NCI-H146 treated with DMSO at 0.1 percent for 48 hours (cell line): ENCODE results near the gene VTA1.
"Not testable (repeated sequence)": the region's sequence is repeated elsewhere in the genome, so short reads cannot be mapped to it uniquely, and the experiment has no call there.

Experiments
- DNase-seq: peaks from one replicate; lab custom pipeline; 2025; ENCODE audit not compliant: unreplicated experiment; lab: John Stamatoyannopoulos, UW

VTA1 gene

DNA sequence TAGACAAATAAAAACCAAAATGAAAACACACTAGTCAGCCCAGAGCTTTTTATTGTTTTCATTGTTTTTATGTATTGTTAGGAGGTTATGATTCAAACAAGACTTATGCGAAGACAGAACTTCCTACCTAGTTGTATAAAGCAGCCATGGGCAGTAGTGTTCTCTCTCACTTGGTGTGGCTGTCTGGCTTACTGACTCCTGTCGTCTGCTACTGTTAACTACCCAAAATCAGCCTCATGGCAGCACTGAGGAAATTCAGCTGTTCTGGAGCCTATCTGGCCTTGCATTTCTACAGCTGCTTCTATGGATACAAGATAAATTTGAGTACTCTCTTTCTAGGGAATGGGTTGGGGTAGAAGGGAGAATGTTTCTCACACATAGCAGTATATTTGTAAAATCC lies 20.4 kb downstream of the VTA1 start:
- no peak for DNase-seq

DNA sequence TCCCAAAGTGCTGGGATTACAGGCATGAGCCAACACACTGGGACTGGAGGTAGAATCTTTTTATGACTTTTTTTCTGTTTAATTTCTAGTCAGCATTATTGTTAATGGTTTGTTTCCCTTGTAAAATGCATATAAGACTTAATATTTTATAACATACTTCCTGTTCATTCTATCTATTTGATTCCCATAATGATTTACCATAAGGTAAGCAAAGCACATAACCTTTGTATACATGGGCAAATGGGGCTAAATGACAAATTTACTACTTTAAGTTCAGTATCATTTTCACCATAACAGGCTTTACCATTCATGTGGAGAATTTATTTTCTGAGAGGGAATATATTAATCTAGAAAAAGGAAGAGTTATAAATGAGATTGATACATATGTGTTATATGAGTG lies 24.3 kb downstream of the VTA1 start:
- no peak for DNase-seq

DNA sequence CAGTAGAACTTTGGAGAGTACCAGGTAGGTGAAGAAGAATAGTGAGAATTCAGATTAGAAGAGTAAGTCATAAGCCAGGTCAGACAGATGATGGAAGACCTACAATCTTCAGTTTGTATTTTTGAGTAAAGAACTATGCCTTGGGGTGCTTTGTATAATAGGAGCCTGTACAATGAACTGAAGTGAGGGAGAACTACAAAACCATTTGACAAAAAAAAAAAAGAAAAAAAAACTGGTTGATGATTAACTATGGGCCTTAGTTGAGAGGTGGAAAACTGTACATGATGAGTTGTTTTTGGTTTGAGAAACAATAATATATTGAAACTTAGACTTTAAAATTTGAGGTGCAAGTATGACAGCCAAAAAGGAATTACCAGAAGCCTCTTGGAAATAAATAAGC lies 25.7 kb downstream of the VTA1 start:
- no peak for DNase-seq

DNA sequence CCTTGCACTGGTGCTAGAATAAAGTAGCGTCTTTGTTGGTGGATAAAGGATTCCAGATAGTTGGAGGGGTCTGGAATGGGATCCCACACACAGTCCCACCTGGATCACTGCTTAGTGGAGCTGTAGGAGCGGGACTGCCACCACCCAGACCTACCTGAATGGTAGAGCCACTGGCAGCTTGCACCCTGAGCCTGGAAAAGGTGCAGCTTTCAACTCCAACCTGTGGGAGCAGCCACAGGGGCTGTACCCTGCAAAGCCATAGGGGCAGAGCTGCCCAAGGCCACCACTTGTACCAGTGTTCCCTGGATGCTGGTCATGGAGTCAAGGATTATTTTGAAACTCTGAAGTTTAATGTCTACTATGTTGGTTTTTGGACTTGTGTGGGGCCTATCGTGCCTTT lies 26.9 kb downstream of the VTA1 start:
- DNase-seq, result no peak

DNA sequence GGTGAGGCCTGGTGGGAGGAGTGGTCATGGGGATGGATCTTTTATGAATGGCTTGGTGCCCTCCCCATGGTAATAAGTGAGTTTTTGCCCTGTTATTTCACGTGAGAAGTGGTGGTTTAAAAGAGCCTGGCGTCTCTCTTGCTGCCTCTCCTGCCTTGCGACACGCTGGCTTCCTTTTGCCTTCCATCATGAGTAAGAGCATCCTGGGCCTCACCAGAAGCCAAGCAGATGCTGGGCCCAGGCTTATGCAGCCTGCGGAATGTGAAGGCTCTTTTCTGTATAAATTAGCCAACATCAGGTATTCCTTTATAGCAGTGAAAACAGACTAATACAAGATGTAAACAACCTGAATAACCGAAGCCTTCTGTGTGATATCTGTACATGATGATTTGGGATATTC lies 27.6 kb downstream of the VTA1 start:
- DNase-seq, result no peak

DNA sequence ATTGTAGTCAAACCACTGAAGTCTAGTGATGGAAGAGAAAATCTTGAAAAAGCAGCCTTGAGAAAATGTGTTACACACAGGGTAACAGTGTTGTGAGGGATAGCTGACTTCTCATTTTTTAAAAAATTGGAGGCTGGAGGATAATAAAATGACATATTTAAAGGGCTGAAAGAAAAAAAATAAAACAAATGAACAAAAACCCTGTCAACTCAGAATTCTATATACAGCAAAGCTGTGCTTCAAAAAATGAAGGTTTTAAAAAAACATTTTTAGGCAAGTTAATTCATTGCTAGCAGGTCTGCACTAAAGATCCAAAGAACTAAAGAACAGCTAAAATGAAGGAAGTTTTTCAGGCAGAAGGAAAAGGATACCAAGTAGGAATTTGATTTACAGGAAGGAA lies 31.1 kb downstream of the VTA1 start:
- DNase-seq, result no peak

DNA sequence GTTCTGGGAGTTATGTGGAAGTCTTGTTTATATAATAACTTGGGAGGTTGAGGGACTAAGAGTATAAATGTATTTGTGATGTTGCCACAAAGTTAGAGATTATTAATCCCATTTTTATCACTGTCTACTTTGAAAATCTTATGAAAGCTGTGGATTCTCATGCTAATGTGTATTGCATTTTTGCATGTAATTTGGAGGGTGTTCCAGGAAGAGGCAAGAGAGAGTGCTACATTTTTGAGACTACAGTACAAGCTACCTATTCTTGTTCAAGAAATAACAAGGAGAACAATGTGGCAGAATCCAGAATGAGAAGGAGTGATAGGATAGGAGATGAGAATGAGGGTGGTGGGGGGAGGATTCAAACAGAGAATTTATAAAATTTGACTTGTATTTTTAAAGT lies 34.9 kb downstream of the VTA1 start:
- DNase-seq, result no peak

DNA sequence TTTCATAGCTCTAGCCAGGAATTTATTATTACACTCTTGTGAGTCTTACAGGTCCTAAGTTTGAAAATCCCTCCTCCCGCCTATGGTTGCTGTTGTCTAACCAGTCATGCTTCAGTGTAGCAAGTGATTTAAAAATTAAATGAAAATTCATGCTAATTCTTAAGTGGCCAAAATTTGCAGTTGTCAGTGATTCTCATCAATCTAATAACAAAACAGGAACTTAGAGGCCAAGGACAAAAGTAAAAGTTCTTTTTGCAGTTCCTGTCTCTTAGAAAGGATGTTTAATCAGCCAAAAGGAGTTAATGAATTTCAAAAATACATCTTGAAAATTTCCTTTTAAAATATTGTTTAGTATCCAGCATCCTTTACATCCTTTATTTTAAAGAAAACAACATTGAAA lies 36.3 kb downstream of the VTA1 start:
- no peak for DNase-seq

DNA sequence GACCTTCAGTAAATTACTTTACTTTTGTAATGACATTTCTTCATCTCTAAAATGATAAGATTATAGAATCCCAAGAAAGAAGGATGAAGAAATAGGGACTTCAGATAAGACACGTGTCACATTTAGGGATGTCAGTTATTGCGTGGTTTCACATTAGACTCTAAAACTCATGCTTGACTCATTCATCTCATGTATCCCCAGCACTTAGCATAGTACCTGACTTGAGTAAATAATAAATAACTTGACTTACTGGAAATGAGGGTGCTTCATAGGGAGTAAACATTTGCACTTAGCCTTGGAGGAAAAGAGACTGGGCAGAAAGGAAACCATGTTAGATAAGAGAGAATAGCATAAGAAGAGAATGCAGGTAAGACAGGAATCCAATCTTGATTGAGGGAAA lies 37.2 kb downstream of the VTA1 start:
- DNase-seq, result no peak

DNA sequence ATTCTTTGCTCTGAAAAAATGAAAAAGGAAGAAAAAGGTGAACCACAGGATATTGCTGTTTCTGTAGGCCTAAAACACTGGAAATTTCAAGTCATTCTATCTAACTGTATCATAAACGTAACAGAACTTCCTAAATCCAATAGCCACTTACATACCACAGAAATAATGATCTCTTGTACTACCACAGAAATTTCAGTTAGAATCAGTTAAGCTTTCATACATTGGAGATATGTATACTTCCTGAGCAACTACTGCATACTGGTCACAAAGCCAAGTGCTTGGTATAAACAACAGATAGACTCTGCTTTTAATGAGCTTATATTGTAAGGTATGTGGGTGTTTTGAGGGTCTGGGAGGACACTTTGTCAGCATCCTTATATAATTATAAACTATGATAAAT lies 38.6 kb downstream of the VTA1 start:
- DNase-seq, result no peak

DNA sequence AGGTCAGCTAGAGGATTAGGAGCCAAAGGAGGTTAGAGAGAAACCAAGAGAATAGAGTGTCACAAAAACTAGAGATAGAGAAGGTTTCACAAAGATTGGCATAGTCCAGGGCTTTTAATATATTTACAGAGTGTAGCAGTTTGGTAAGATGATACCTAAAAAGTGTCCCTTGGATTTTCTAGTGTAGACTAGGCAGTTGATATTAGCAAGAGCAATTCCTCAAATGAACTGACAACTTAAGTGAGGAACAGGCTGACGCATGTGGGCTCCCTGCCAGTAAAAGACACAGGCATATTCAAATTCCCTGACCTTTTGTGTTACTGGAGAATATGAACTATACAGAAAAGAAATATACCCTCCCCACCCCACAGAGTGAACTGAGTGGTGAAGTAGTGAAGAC lies 40.1 kb downstream of the VTA1 start:
- DNase-seq, result peak; percentile 56

DNA sequence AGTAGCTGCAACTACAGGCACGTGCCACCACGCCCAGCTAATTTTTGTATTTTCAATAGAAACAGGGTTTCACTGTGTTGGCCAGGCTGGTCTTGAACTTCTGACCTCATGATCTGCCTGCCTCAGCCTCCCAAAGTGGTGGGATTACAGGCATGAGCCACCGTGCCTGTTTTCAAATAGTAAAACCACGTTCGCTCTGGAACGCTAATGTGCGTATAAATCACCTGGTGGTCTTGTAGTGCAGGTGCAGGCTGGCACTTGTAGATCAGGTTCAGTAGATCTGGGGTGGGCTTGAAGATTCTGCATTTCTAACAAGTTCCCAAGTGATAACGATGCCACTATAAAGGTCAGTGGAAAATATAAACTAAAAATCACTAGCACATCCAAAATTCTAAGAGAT lies 41.3 kb downstream of the VTA1 start:
- not testable (repeated sequence) for DNase-seq

DNA sequence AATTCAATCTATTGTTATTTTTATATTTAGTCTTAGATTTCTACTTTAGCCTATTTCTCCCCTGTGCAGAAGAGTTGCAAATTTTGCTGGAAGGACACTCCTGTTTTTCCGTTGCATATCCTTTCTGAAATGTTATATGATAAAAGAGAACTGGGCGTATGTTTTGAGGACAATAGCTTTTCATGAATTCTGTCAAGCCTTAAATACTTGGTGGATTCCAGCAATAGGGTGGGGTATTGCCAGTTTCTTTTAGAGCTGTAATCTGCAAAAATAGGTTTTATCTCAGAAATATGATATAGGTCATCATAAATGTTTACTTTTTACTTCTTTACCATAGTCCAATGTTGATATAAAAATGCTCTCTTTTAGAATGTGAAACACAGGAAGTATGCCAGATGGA lies 42.0 kb downstream of the VTA1 start:
- no peak for DNase-seq

DNA sequence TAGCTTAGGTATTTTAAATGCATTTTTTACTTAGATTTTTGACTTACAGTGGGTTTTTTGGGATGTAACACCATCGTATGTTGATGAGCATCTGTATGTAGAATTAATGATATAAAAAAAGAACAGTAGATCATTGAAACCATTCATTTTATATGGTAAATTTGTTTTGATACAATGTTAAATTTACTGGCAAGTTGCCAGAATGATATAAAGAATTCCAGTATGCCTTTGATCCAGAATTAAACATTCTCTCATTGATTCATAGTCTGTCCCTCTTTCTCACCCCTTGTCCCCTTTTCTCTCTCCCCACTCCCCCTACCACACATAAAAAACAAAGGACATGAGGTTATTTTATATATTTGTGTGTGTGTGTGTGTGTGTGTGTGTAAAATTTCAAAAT lies 45.3 kb downstream of the VTA1 start:
- no peak for DNase-seq

DNA sequence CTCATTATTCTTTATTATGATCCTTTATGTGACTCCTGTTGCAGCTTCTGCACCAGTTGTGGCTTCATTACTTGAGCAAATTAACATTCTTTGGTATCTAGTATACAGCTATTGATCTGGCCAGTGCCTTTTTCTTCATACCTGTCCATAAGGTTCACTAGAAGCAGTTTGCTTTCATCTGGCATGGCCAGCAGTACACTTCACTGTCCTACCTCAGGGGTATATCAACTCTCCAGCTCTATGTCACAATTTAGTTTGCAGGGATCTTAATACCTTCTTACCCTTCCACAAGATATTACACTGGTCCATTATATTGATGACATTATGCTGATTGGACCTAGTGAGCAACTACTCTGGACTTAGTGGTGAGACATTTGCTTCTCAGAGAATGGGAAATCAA lies 46.6 kb downstream of the VTA1 start:
- DNase-seq, result no peak

DNA sequence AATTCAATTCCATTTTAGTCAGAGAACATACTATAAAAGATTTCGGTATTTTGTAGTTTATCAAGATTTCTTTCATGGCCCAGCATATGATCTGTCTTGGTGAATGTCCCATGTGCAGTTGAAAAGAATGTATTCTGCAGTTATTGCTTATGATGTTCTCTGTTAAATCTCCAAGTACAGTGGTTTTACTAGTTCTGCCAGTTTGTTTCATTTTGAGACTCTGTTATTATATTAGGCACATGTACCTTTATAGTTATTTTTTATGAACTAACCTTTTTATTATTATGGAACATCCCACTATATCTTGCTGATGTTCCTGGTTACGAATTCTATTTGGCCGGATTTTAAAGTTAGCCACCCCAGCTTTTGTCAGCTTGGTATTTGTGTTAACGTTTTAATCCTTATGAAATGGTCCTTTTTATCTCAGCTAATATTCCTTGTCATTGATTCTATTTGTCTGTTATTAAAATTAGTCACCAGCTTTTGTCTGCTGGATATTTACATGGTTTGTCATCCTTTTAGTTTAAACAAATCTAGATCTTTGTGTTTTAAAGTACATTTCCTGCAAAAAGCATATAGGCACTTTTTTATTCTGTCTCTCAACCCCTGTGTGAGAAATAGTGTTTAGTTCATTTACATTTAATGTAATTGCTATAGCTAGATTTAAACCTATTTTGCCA lies 48.9 kb downstream of the VTA1 start:
- no peak for DNase-seq

DNA sequence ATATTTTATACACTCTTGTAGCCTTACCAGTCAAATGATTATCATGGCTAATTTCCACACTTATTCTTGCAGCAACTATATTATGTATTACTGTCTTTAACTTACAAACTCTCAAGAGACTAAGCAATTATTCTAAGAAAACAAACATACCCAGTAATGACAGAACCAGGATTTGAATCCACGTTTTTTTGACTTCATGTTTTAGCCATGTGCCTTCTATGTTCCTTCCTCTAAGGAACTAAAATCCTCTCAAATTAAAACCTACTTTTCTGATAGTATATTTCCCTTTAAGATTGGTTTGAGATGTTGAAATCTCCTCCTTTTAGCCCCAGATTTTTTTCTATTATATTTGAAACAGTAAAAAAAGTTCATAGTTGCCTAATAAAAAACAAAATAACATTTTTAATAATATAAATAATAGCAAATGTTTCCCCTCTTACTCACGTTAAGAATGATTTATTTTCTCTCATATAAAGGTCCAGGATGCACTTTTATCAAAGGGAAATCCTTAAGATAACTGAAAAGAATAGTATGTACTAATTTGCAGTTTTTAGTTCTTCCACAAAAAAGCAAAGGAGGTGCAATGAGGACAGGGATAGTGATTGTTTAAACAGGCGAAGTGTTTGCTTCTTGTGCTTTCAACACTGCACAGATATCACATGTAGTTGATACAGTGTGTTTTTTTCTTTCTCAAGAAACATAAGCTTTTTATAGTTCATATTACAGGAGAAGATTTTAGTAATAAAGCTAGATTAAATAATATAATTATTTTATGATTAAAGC lies 54.0 kb downstream of the VTA1 start:
- no peak for DNase-seq

DNA sequence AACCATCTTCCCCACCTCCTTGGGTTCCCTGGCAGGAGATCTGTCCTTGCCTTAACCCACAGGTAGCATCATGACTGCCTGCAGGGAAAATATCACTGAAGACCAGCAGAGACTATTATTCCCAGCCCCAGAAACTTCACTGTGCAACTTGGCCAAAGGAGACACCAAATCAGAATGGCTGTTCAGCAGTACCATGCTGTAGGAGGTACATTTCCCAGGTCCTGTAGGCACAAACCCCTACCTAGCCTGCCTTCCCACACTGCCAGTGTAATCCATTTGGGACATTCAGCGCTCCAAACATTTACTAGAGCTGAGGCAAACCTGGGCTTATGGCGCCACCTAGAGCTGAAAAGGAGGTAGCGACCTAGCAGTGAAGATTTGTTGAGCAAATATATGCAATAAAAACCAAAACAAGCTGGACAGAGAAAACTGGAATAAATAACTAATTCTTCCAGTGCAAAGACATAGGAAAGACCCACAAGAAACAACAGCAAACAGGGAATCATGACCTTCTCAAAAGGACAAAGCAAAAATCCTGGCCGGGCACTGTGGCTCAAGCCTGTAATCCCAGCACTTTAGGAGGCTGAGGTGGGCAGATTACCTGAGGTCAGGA lies 60.3 kb downstream of the VTA1 start:
- DNase-seq, result no peak

DNA sequence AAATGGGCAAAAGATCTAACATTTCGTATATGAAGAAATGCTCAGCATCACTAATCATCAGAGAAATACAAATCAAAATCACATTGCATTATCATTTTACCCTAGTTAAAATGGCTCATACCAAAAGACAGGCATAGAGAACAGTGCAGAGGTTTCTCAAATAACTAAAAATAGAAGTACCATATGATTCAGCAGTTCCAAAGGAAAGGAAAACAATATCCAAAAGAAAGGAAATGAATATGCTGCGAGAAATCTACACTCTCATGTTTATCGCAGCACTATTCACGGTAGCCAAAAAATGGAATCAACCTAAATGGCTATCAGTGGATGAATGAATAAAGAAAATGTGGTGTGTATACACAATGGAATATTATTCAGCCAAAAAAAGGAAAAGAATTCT lies 63.5 kb downstream of the VTA1 start:
- no peak for DNase-seq

DNA sequence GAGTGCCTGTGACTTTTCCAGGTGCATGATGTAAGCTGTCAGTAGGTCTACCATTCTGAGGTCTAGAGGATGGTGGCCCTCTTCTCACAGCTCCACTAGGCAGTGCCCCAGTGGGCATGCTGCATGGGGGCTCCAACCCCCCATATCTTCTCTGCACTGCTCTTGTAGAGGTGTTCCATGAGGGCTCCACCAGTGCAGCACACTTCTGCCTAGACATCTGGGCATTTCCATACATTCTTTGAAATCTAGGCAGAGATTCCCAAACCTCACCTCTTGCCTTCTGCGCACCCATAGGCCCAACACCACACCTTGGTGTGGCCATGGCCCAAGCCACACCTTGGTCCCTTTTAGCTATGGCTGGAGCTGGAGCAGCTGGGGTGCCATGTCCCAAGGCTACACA lies 66.3 kb downstream of the VTA1 start:
- no peak for DNase-seq

DNA sequence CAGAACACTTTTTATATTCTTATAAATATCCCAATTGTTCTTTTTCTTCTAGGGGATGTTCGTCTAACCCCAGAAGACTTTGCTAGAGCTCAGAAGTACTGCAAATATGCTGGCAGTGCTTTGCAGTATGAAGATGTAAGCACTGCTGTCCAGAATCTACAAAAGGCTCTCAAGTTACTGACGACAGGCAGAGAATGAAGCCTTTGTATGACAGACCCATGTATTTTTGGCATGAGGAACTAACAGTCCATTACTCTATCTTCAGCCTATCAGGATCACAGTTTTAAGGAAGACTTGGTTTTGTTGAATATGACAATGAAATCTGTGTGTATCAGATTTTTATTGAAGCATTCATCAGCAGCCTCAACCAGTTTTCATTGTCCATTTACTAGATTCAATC lies 71.4 kb downstream of the VTA1 start:
- no peak for DNase-seq

DNA sequence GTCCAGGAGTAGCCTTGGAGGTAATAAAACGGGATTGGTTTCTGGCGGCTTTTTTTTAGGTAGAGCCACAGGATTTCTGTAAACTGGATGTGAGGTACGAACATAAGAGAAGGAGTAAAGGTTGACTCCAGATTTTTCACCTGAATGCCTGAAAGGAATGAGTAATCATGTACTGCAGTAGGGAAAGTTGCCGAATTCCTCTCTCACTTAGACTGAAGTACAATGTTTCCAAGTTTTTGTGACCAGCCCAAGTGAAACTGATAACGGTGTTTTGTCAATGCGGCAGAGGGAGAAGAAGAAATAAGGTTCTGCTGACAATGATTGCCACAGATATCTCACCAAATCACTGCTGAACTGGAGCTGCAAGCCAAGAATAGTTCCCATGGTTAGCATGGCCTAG lies 75.0 kb downstream of the VTA1 start:
- no peak for DNase-seq

DNA sequence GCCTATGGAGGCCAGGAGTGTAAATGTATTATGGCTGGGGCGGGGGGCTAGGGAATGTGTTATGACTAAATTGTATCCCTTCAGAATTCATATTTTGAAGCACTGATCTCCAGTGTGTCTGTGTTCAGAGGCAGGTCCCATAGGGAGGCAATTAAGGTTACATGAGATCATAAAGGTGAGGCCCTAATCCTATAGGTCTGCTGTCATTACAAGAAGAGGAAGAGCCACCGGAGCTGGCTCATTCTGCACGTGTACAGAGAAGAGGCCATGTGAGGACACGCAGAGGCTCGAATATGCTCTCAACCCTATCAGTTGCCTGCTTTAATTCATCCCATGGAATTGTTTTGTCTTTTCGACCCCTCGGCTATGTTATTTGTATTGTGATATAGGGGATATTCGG lies 76.9 kb downstream of the VTA1 start:
- no peak for DNase-seq
